ENCODE data around the gene PRADC1. TPM values are rescaled to one million over a fixed set of nuclear protein-coding genes. Genes with fewer than 3 reads are reported as not detected.

PRADC1 gene
- total RNA-seq, 1 donor from 2014 or later: 2.2 TPM

DNA sequence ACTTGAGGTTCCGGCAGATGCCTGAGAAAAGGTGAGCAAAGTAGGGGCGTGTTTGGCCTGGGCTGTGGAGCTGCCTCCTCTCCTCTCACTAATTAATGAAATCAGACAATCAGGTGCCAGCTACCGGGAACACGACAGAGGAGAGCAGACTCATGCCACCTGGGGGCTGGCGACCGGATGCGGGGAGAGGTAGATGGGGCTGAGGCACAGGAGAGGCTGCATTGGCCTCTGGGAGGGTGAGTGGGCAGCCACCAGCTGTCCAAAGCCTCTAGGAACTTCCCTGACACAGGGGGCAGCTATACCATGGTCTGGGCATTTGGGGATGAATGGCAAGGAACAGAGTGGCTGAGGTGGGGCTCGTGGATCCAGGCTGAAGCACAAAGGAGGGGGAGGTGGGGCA, 26.2 kb upstream of the PRADC1 start:
- no peak for DNase-seq (ENCODE audit: low spot score)

- DNase-seq (ENCODE audit: low spot score): no peak
Observed at GRCh38 chr2:73258913-73259215, 25.8 kb upstream of the PRADC1 start.

GRCh38 chr2:73258186-73258912, 25.3 kb upstream of the PRADC1 start:
- DNase-seq (ENCODE audit: low spot score): no peak

DNA sequence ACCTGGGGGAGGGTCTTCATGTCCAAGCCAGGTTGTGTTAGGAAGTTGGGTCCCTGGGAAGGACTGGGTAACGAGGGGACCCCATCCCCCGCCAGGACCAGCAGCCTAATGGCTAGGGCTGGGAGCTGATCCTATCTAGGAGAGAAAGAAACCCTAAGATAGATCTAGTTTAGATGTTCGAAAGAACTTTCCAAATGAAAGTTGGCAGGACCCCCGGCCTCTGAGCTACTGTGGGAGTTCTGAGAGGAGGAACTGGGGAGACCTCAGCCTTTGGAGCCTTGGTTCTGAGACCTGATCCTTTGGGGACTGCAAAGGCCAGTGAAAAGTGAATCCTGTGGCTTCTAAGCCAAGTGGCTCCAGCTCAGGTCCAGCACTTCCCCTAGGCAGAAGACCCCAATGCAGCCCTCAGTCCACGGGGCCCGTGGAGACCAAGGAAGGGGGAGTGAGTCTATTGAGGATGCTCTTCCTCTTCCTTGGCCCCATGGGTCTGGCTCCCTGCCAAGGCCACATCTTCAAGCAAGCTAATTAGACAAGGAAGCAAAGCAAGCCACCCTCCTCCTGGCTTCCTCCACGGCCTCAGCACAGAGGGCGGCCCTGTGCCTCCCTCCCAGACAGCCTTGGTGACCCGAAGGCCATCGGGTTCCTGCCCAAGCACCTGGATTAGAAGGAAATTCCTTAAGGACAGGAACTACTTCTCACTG, 24.5 kb upstream of the PRADC1 start:
- no peak for DNase-seq (ENCODE audit: low spot score)

DNA sequence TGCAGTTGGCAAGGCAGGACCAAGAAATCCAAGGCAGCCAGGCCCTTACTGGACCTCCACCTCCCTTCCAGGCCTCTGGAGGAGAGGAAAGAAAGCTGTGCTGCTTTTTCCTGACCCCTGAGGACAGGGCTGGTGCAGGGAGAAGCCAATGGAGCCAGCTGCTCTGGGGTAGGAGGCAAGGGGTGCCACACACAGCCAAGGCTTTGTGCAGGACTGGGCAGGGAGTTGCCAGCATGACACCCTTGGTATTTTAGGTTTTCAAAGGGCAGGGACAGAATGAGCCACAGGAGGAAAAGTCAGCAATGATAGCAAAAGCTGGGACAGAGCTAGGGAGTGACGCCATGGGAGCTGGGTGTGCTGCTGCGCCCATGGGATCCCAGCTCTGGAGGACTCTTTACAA, 24.0 kb upstream of the PRADC1 start:
- DNase-seq (ENCODE audit: low spot score): no peak

DNA sequence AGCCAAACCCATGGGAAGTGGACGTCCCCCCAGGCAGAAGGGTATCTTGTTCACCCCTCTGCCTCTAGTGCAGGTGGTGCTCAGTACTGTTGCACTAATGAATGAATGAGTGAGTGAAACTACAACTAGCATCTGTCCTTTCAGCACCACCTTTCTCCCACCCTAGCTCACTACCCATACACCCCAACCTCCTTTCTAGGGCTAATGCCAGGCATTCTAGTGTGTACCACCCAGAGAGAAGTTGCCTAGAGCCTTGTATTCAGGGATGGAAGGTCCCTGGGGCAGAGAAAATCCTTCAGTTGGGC, 23.5 kb upstream of the PRADC1 start:
- DNase-seq (ENCODE audit: low spot score): no peak

DNA sequence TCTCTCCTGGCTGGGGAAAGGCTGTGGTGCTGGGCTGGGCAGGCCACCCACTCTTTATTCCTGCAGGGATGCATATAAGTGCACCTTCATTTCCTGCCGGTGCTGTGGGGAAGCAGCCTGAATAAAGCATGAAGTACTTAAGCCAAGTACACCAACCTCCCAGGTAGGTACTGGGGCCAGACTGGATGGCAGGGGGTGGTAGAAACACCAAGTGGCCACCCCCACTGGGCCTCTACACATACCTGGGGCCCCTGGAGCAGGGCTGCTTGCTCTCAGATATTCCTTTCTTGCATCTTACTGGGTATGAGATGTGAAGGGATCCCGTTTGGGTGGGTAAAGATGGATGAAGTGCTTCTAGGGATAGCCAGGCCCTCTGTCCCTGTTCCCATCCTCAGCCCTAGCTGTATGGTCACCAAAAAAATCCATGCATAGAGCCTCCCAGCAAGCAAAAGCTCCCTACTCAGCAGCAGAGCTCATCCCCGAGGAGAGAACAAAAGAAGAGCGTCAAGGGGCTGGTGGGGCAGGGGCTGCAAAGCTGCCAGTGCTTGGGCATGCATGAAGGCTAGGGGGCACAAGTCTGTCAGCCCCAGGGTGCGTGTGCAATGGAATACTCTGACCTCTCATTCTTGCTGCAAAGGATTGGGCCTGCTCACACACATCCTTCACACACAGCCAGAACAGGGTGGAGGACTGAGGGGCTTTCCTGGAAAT, 23.0 kb upstream of the PRADC1 start:
- no peak for DNase-seq (ENCODE audit: low spot score)

- no peak for DNase-seq (ENCODE audit: low spot score)
Observed at GRCh38 chr2:73255007-73255644, 22.1 kb upstream of the PRADC1 start.

- DNase-seq (ENCODE audit: low spot score): peak; percentile 16
Observed at GRCh38 chr2:73254343-73255006, 21.4 kb upstream of the PRADC1 start.

- DNase-seq (ENCODE audit: low spot score): no peak
Observed at GRCh38 chr2:73253901-73254300, 20.9 kb upstream of the PRADC1 start.

DNA sequence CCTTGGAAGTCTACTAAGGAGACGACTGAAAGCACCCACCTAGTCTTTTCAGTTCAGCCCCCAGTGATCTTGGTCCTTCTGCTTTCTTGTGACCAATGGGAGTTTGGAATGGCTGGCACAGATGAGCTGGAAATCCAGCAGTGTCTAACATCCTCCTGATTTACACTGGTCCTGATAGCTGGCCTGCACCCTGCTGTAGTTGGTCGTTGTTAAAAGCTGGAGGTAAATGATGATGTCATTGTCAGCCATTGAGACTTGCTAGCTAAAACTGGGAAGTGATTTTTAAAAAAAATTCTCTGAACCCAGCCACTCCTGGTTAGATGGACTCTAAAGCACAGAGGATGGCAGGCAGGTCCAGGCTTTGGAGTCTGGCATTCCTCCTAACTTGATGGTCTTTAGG, 20.4 kb upstream of the PRADC1 start:
- DNase-seq (ENCODE audit: low spot score): no peak

DNA sequence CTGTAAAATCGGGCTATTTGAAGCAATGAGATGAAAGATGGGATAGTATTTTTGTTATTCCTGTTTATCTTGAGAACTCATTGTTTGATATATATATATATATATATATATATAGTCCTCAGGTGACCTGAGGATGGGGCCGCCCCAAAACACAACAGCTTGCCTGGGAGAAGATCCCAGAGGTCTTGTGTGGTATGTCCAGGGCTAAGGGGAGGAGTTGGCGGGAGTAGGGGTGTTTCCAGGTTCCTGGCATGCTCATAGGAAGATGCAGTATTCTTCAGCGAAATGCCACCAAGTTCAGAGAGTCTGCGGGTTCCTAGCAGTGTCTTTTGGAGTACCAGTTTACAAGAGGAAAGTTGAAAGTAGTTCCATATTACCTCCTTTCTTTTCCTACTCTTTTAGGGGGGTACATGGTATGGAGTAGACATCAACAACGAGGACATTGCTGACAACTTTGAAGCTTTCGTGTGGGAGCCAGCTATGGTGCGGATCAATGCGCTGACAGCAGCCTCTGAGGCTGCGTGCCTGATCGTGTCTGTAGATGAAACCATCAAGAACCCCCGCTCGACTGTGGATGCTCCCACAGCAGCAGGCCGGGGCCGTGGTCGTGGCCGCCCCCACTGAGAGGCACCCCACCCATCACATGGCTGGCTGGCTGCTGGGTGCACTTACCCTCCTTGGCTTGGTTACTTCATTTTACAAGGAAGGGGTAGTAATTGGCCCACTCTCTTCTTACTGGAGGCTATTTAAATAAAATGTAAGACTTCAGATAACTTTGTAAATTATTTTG, 19.4 kb upstream of the PRADC1 start:
- DNase-seq (ENCODE audit: low spot score): no peak

GRCh38 chr2:73250872-73251846, 18.1 kb upstream of the PRADC1 start:
- DNase-seq (ENCODE audit: low spot score): no peak

GRCh38 chr2:73249636-73250035, 16.6 kb upstream of the PRADC1 start:
- DNase-seq (ENCODE audit: low spot score): no peak

DNA sequence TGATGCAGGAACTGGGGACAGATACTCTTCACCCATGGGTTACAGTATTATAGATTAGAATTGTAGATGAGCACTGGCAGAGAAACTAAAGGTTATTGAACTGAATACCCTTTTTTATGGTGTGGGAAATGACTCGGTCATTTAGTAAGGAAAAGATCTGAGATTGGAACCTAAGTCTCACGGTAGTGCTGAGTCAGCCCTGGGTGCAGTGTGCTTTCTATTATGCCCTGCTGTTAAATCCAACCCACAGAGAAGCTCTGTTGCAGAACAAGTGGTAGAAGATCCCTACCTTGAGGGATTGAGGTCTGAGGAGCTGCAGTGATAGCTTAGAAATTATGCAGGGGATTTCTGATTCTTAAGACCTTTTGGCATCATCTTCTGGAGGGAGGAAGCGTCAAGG, 13.8 kb upstream of the PRADC1 start:
- no peak for DNase-seq (ENCODE audit: low spot score)

DNA sequence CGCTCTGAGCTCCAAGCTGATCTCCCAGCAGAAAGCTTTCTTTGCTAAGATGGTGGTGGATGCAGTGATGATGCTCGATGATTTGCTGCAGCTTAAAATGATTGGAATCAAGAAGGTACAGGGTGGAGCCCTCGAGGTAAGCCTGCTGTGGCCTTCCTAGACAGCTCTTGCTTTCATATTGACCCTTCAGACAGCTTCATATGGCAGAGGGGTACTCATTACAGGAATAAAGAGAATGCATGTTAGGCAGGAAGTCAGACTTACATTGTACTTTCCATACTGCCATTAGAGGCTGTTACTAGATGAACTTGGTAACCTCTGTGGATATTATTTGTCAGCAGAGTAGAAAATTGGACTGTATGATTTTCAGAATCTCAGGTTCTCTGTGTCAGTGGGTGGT, 11.5 kb upstream of the PRADC1 start:
- DNase-seq (ENCODE audit: low spot score): no peak

- no peak for DNase-seq (ENCODE audit: low spot score)
Observed at GRCh38 chr2:73243884-73244570, 11.0 kb upstream of the PRADC1 start.

DNA sequence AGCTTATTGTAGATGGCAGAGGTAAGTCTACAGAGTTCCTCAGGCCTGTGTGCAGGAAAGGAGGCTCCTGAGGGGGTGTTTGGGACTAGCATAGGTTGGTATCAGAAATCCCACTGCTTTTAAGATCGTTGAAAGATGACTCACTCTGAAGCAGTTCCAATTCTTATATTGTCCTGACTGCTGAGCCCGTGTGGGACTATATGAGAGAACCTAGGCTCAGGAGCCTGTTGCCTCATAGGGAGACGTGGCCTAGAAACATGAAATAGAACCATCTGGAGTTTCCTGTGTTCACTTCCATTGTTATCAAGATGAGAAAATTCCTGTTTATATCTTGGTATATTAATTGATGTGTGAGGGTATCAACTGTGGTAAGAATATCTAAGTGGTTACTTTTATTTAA, 6.7 kb upstream of the PRADC1 start:
- no peak for DNase-seq (ENCODE audit: low spot score)

- DNase-seq (ENCODE audit: low spot score): no peak
Observed at GRCh38 chr2:73238976-73239375, 5.9 kb upstream of the PRADC1 start.

DNA sequence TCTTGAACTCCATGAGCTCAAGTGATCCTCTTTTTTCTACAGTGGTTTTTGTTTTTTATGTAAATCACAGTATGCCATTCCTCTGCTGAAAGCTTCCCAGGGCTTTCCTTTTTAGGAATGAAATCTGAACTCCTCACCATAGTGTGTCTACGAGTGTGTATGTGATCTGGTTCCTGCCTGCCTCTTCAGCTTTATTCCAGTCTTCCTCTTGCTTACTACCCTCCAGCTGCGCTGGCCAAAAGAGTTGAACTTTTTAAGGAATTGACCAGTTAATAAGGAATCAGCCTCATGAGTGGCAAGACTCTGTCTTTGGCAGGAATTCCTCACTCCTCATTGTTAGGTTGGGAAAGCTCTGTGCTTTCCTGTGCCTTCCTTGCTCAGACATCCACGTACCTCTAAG, 5.1 kb upstream of the PRADC1 start:
- no peak for DNase-seq (ENCODE audit: low spot score)
